ENCODE data around the gene ATXN1.

The ATXN1 gene

GRCh38 chr6:16511040-16511660 lies 250.1 kb downstream of the ATXN1 start:
- Histone ChIP-seq H3K4me3 (ENCODE audit: low read length) (no peak overlapping the region), H3K36me3 (ENCODE audit: control insufficient read depth, insufficient read depth, low read length) (no peaks in the 10 kb centered on the region), H3K9ac (ENCODE audit: low read length) (no peak overlapping the region), H3K4me1 (ENCODE audit: control insufficient read depth, insufficient read depth, low read length) (peaks cover 6% of the 10 kb centered on the region), H3K27ac (ENCODE audit: low read depth, low read length) (no peak overlapping the region), H3K27me3 (ENCODE audit: control insufficient read depth, insufficient read depth, low read length) (no peaks in the 10 kb centered on the region)

GRCh38 chr6:16510245-16510644 lies 251.0 kb downstream of the ATXN1 start:
- no peaks in the 10 kb centered on the region for H3K36me3 ChIP-seq (ENCODE audit: control insufficient read depth, insufficient read depth, low read length)
- no peaks in the 10 kb centered on the region for H3K27me3 ChIP-seq (ENCODE audit: control insufficient read depth, insufficient read depth, low read length)
- H3K4me3 ChIP-seq (ENCODE audit: low read length), result no peak overlapping the region
- H3K9ac ChIP-seq (ENCODE audit: low read length), result no peak overlapping the region
- no peak overlapping the region for H3K27ac ChIP-seq (ENCODE audit: low read depth, low read length)
- H3K4me1 ChIP-seq (ENCODE audit: control insufficient read depth, insufficient read depth, low read length), result peaks cover 14% of the 10 kb centered on the region

DNA sequence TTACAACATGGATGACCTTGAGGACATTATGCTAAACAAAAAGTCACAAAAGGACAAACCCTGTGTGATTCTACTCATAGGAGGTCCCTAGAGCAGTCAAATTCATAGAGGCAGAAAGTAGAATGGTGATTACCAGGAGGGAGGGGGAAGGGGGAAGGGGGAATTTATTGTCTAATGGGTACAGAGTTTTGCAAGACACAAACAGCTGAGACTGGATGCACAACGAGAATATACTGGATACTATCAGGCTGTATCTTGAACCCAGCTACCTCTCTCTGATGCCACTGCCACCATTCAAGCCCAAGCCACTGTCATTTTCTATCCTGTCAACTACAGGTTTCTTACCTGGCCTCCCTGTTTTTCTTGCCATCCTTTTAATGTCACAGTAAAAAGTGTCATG lies 252.3 kb downstream of the ATXN1 start:
- Histone ChIP-seq H3K36me3 (ENCODE audit: control insufficient read depth, insufficient read depth, low read length) (no peaks in the 10 kb centered on the region), H3K9ac (ENCODE audit: low read length) (no peak overlapping the region), H3K4me3 (ENCODE audit: low read length) (no peak overlapping the region), H3K27me3 (ENCODE audit: control insufficient read depth, insufficient read depth, low read length) (no peaks in the 10 kb centered on the region), H3K4me1 (ENCODE audit: control insufficient read depth, insufficient read depth, low read length) (peaks cover 23% of the 10 kb centered on the region), H3K27ac (ENCODE audit: low read depth, low read length) (no peak overlapping the region)

DNA sequence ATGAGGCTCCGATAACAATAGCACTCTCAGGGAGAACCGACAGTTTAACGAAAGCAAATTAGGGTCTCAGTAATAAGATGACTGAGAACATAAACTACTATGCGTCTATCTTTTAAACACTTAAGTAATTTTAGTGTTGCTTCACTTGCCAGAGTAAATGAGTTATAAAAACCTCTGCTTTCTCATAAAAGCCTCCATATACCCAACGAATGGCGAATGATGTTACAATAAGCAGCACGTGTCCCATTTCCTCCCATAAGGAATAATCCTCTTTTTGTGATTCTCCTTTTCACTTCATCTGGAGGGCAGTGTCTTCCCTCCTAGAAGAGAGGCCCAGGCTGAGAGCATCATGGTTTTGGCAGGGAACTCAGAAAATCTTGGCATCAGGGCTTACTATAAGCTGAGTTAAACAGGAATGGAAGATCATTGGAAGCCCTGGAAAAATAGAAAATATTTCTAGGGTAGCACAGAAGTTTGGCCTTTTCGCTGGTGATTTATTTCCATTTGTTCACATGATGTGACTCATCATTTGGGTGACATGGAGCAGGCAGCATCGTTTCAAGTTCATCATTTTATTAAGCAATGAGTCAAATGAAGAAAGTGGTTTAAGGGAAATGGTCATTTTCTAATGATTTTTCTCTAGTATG lies 255.4 kb downstream of the ATXN1 start:
- H3K4me3 ChIP-seq (ENCODE audit: low read length), result no peak overlapping the region
- H3K36me3 ChIP-seq (ENCODE audit: control insufficient read depth, insufficient read depth, low read length), result no peaks in the 10 kb centered on the region
- H3K4me1 ChIP-seq (ENCODE audit: control insufficient read depth, insufficient read depth, low read length), result peaks cover 17% of the 10 kb centered on the region
- H3K9ac ChIP-seq (ENCODE audit: low read length), result no peak overlapping the region
- H3K27me3 ChIP-seq (ENCODE audit: control insufficient read depth, insufficient read depth, low read length), result no peaks in the 10 kb centered on the region
- peak overlapping the region; percentile 43 for H3K27ac ChIP-seq (ENCODE audit: low read depth, low read length)

DNA sequence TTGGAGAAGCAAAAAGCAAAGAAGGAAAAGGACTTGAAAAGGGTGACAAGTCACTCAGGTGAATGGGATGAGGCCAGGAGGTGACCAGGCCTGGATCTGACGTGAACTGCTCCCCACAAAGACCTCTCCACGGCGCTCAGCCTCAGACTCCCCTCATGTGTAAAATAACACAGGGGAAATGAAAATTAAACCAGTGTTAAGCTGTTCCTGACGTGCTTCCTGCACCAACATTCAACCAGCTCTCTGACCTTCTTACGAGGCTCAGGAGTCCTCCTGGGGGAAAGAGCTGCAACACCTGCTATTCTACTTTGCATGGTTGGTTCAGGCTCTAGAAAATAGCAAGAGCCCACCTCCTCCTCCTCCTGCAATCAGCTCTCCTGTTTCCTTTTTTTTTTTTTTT lies 256.7 kb downstream of the ATXN1 start:
- no peaks in the 10 kb centered on the region for H3K27me3 ChIP-seq (ENCODE audit: control insufficient read depth, insufficient read depth, low read length)
- no peaks in the 10 kb centered on the region for H3K36me3 ChIP-seq (ENCODE audit: control insufficient read depth, insufficient read depth, low read length)
- H3K27ac ChIP-seq (ENCODE audit: low read depth, low read length), result no peak overlapping the region
- peaks cover 17% of the 10 kb centered on the region for H3K4me1 ChIP-seq (ENCODE audit: control insufficient read depth, insufficient read depth, low read length)
- no peak overlapping the region for H3K9ac ChIP-seq (ENCODE audit: low read length)
- no peak overlapping the region for H3K4me3 ChIP-seq (ENCODE audit: low read length)

DNA sequence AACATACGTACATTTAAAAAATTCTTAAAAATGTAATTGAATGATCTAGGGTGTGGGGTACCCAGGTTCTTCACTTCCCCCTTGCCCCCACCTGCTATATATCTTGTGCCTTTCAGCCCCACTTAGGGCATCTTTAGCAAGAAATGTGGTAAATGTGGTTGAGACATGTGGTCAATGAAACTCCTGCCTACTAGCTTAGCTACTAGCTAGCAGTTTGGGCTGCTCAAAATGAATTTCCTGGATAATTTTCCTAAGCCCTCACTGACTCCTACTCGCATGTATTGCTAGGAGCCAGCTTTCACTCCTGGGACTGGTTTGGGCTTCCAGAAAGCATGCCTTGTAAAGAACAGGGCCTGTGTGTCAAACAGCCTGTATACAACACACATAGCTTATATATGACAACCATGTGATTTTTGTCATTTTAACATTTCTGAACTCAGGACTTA lies 257.3 kb downstream of the ATXN1 start:
- H3K27me3 ChIP-seq (ENCODE audit: control insufficient read depth, insufficient read depth, low read length), result no peaks in the 10 kb centered on the region
- H3K27ac ChIP-seq (ENCODE audit: low read depth, low read length), result no peak overlapping the region
- peaks cover 17% of the 10 kb centered on the region for H3K4me1 ChIP-seq (ENCODE audit: control insufficient read depth, insufficient read depth, low read length)

DNA sequence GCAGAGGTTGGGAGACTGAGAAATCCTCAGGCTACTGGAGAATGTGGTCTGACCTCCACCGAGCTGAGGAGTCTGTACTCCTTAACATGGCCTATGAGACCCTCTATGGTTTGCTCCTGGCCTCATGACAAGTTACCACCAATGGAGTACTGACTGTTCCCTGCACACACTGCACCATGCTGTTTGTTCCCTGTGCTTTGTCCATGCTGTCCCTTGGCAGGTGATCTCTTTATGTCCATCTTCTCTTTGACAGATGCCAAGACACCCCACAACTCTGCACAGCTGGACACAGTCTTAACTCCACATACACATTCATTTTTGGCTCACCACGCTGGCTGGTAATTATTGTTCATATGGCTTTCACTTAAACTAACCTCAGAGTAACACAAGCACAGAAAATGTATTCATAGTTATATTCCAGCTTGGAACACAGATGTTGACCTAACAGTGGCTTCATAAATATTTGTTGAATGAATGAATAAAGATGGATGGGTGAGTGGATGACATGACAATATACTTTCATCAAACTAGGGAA lies 258.0 kb downstream of the ATXN1 start:
- H3K4me1 ChIP-seq (ENCODE audit: control insufficient read depth, insufficient read depth, low read length), result peaks cover 17% of the 10 kb centered on the region
- H3K27me3 ChIP-seq (ENCODE audit: control insufficient read depth, insufficient read depth, low read length), result no peaks in the 10 kb centered on the region
- no peak overlapping the region for H3K9ac ChIP-seq (ENCODE audit: low read length)
- no peak overlapping the region for H3K4me3 ChIP-seq (ENCODE audit: low read length)
- H3K27ac ChIP-seq (ENCODE audit: low read depth, low read length), result no peak overlapping the region
- no peaks in the 10 kb centered on the region for H3K36me3 ChIP-seq (ENCODE audit: control insufficient read depth, insufficient read depth, low read length)

More for the DNA sequence above, 257.3 kb downstream of the ATXN1 start:
- Histone ChIP-seq H3K9ac (ENCODE audit: low read length) (no peak overlapping the region), H3K4me3 (ENCODE audit: low read length) (no peak overlapping the region), H3K36me3 (ENCODE audit: control insufficient read depth, insufficient read depth, low read length) (no peaks in the 10 kb centered on the region)

DNA sequence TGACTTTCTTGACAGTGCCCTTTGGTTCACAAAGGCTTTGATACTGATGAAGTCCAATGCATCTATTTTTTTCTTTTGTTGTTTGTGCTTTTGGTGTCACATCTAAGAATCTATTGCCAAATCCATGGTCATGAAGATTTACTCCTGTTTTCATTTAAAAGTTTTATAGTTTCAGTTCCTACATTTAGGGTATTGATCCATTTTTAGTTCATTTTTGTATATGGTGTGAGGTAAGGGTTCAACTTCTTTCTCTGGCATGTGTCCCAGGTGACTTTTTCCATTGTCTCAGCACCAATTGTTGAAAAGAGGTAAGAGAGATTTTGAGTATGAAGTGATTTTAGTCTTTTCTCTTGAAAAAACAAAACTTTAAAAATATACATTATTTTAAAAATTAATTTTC lies 262.3 kb downstream of the ATXN1 start:
- no peaks in the 10 kb centered on the region for H3K36me3 ChIP-seq (ENCODE audit: control insufficient read depth, insufficient read depth, low read length)
- no peak overlapping the region for H3K4me3 ChIP-seq (ENCODE audit: low read length)
- no peak overlapping the region for H3K27ac ChIP-seq (ENCODE audit: low read depth, low read length)
- no peak overlapping the region for H3K9ac ChIP-seq (ENCODE audit: low read length)
- peaks cover 5% of the 10 kb centered on the region for H3K4me1 ChIP-seq (ENCODE audit: control insufficient read depth, insufficient read depth, low read length)
- H3K27me3 ChIP-seq (ENCODE audit: control insufficient read depth, insufficient read depth, low read length), result no peaks in the 10 kb centered on the region

DNA sequence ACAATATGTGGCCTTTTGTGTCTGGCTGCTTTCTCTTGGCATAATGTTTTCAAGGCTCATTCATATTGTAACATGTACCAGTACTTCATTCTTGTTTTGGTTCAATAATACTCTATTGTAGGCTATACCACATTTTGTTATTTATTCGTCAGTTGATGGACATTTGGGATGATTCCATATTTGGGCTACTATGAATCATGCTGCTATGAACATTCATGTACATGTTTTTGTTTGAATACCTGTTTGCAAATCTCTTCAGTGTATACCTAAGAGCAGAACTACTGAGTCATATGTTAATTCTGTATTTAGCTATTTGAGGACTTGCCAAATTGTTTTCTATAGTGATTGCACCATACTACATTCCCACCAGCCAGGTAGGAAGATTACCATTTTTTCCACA lies 263.0 kb downstream of the ATXN1 start:
- Histone ChIP-seq H3K4me3 (ENCODE audit: low read length) (no peak overlapping the region), H3K36me3 (ENCODE audit: control insufficient read depth, insufficient read depth, low read length) (no peaks in the 10 kb centered on the region), H3K9ac (ENCODE audit: low read length) (no peak overlapping the region), H3K27ac (ENCODE audit: low read depth, low read length) (no peak overlapping the region), H3K27me3 (ENCODE audit: control insufficient read depth, insufficient read depth, low read length) (no peaks in the 10 kb centered on the region), H3K4me1 (ENCODE audit: control insufficient read depth, insufficient read depth, low read length) (peaks cover 5% of the 10 kb centered on the region)

- peak overlapping the region; percentile 9 for H3K27ac ChIP-seq (ENCODE audit: low read depth, low read length)
Observed at GRCh38 chr6:16496991-16497801, 264.1 kb downstream of the ATXN1 start.

GRCh38 chr6:16496210-16496609 lies 265.1 kb downstream of the ATXN1 start:
- Histone ChIP-seq H3K4me1 (ENCODE audit: control insufficient read depth, insufficient read depth, low read length) (peaks cover 5% of the 10 kb centered on the region), H3K36me3 (ENCODE audit: control insufficient read depth, insufficient read depth, low read length) (no peaks in the 10 kb centered on the region), H3K4me3 (ENCODE audit: low read length) (no peak overlapping the region), H3K27me3 (ENCODE audit: control insufficient read depth, insufficient read depth, low read length) (no peaks in the 10 kb centered on the region), H3K27ac (ENCODE audit: low read depth, low read length) (no peak overlapping the region), H3K9ac (ENCODE audit: low read length) (no peak overlapping the region)

More at GRCh38 chr6:16496991-16497801, 264.1 kb downstream of the ATXN1 start:
- Histone ChIP-seq H3K9ac (ENCODE audit: low read length) (no peak overlapping the region), H3K36me3 (ENCODE audit: control insufficient read depth, insufficient read depth, low read length) (no peaks in the 10 kb centered on the region), H3K4me1 (ENCODE audit: control insufficient read depth, insufficient read depth, low read length) (peaks cover 5% of the 10 kb centered on the region), H3K4me3 (ENCODE audit: low read length) (no peak overlapping the region), H3K27me3 (ENCODE audit: control insufficient read depth, insufficient read depth, low read length) (no peaks in the 10 kb centered on the region)

GRCh38 chr6:16494793-16495192 lies 266.5 kb downstream of the ATXN1 start:
- no peaks in the 10 kb centered on the region for H3K36me3 ChIP-seq (ENCODE audit: control insufficient read depth, insufficient read depth, low read length)
- H3K27me3 ChIP-seq (ENCODE audit: control insufficient read depth, insufficient read depth, low read length), result no peaks in the 10 kb centered on the region
- peaks cover 5% of the 10 kb centered on the region for H3K4me1 ChIP-seq (ENCODE audit: control insufficient read depth, insufficient read depth, low read length)
- no peak overlapping the region for H3K9ac ChIP-seq (ENCODE audit: low read length)
- no peak overlapping the region for H3K27ac ChIP-seq (ENCODE audit: low read depth, low read length)
- H3K4me3 ChIP-seq (ENCODE audit: low read length), result no peak overlapping the region
